Measurements from ENCODE around the gene ZNF839. TPM values are rescaled to one million over a fixed set of nuclear protein-coding genes. Genes with fewer than 3 reads are reported as not detected.

Gene ZNF839
- total RNA-seq, 1 experiment from 2014 or later: 15.1 TPM

GRCh38 chr14:102316743-102317563, 2.6 kb upstream of the ZNF839 start (continued):
- TF ChIP-seq FOXP4 (CRISPR knock-in tag; IDR thresholded peaks at IDR 0.05) (no peak; the same call in 1 of the 2 replicates), JUN (CRISPR knock-in tag; IDR thresholded peaks at IDR 0.05) (no peak), ELF4 (CRISPR knock-in tag; IDR thresholded peaks at IDR 0.05; ENCODE audit: low read depth) (no peak), ZSCAN18 (CRISPR knock-in tag; IDR thresholded peaks at IDR 0.05) (no peak), TP53 (CRISPR knock-in tag; IDR thresholded peaks at IDR 0.05) (peak; percentile 84), CREB1 (CRISPR knock-in tag; IDR thresholded peaks at IDR 0.05) (peak; percentile 35; the same call in 1 of the 2 replicates), RORB (CRISPR knock-in tag; IDR thresholded peaks at IDR 0.05) (no peak), ETV6 (CRISPR knock-in tag; IDR thresholded peaks at IDR 0.05) (no peak; the same call in 1 of the 2 replicates), E2F5 (CRISPR knock-in tag; IDR thresholded peaks at IDR 0.05) (no peak), EMX1 (CRISPR knock-in tag; IDR thresholded peaks at IDR 0.05) (peak; percentile 78; the same call in 1 of the 2 replicates), ZNF425 (CRISPR knock-in tag; conservative IDR thresholded peaks at IDR 0.05) (no peak), ZNF532 (CRISPR knock-in tag; IDR thresholded peaks at IDR 0.05; ENCODE audit: borderline replicate concordance) (no peak), GTF2I (CRISPR knock-in tag; conservative IDR thresholded peaks at IDR 0.05) (peak; percentile 93; the same call in 1 of the 2 replicates), MYBL2 (CRISPR knock-in tag; IDR thresholded peaks at IDR 0.05) (no peak), E2F1 (CRISPR knock-in tag; IDR thresholded peaks at IDR 0.05) (no peak), ZNF512 (CRISPR knock-in tag; IDR thresholded peaks at IDR 0.05; ENCODE audit: borderline replicate concordance) (no peak), NFATC4 (CRISPR knock-in tag; IDR thresholded peaks at IDR 0.05) (no peak), ZNF232 (CRISPR knock-in tag; IDR thresholded peaks at IDR 0.05) (peak; percentile 78; the same call in 1 of the 2 replicates)

Measured in WTC11 (cell line).